Measurements from ENCODE around the gene ARMC3. TPM values are rescaled to one million over a fixed set of nuclear protein-coding genes. Genes with fewer than 3 reads are reported as not detected.

ARMC3 gene
- total and polyA plus RNA-seq, 9 donors = 1.6 to 39.8 (median 3.0) TPM; not detected in 4

- no peaks in the 10 kb centered on the region for H3K27me3 ChIP-seq
- no peak for TF ChIP-seq EP300 (IDR thresholded peaks at IDR 0.05)
- TF ChIP-seq POLR2A (IDR thresholded peaks at IDR 0.05) = no peak
- TF ChIP-seq CTCF (IDR thresholded peaks at IDR 0.05) = no peak
- H3K4me3 ChIP-seq = no peak overlapping the region
- no peaks in the 10 kb centered on the region for H3K9me3 ChIP-seq
- no peaks in the 10 kb centered on the region for H3K36me3 ChIP-seq
- WGBS, 3 donors = 93 to 96% (median 95%) methylated on average over 1 of the region's 1 CpG
- no peak for DNase-seq
- intact Hi-C loops (cut with DNase I) = no loop called here
- peaks cover 2% of the 10 kb centered on the region for H3K4me1 ChIP-seq (ENCODE audit: insufficient read depth)
- H3K27ac ChIP-seq = no peak overlapping the region
Observed at GRCh38 chr10:22911067-22911466, 16.8 kb upstream of the ARMC3 start.

- Histone ChIP-seq H3K27me3 (no peaks in the 10 kb centered on the region), H3K4me3 (no peak overlapping the region), H3K9me3 (no peaks in the 10 kb centered on the region), H3K27ac (no peak overlapping the region), H3K36me3 (no peaks in the 10 kb centered on the region), H3K4me1 (ENCODE audit: insufficient read depth) (peaks cover 2% of the 10 kb centered on the region)
- intact Hi-C loops (cut with DNase I) = no loop called here
- no peak for TF ChIP-seq CTCF (IDR thresholded peaks at IDR 0.05)
- TF ChIP-seq POLR2A (IDR thresholded peaks at IDR 0.05) = no peak
- TF ChIP-seq EP300 (IDR thresholded peaks at IDR 0.05) = no peak
- DNase-seq = no peak
- WGBS, 3 donors = 12 to 16% (median 14%) methylated on average over 10 of the region's 10 CpGs
Observed at GRCh38 chr10:22911889-22912762, 15.7 kb upstream of the ARMC3 start.

- H3K36me3 ChIP-seq = no peaks in the 10 kb centered on the region
- no peak for DNase-seq
- H3K4me1 ChIP-seq (ENCODE audit: insufficient read depth) = peaks cover 2% of the 10 kb centered on the region
- H3K4me3 ChIP-seq = no peak overlapping the region
- 32 to 36% (median 34%) methylated on average over 5 of the region's 5 CpGs for WGBS, 3 donors
- no peak for TF ChIP-seq POLR2A (IDR thresholded peaks at IDR 0.05)
- TF ChIP-seq CTCF (IDR thresholded peaks at IDR 0.05) = no peak
- no peak for TF ChIP-seq EP300 (IDR thresholded peaks at IDR 0.05)
- no peaks in the 10 kb centered on the region for H3K9me3 ChIP-seq
- no peak overlapping the region for H3K27ac ChIP-seq
- no peaks in the 10 kb centered on the region for H3K27me3 ChIP-seq
- intact Hi-C loops (cut with DNase I) = no loop called here
Observed at GRCh38 chr10:22912763-22913384, 15.0 kb upstream of the ARMC3 start.

- intact Hi-C loops (cut with DNase I) = no loop called here
- no peak for DNase-seq
- H3K36me3 ChIP-seq = no peaks in the 10 kb centered on the region
- no peak overlapping the region for H3K4me3 ChIP-seq
- no peaks in the 10 kb centered on the region for H3K9me3 ChIP-seq
- WGBS, 3 donors = 85% methylated on average over 6 of the region's 6 CpGs
- H3K27ac ChIP-seq = no peak overlapping the region
- H3K27me3 ChIP-seq = no peaks in the 10 kb centered on the region
- TF ChIP-seq EP300 (IDR thresholded peaks at IDR 0.05) (no peak), CTCF (IDR thresholded peaks at IDR 0.05) (no peak)
- H3K4me1 ChIP-seq (ENCODE audit: insufficient read depth) = peaks cover 2% of the 10 kb centered on the region
Observed at GRCh38 chr10:22913474-22914092, 14.3 kb upstream of the ARMC3 start.

All from ovary (tissue), 9 donors.